ENCODE measurements around the gene TIMM50.

TIMM50 gene

DNA sequence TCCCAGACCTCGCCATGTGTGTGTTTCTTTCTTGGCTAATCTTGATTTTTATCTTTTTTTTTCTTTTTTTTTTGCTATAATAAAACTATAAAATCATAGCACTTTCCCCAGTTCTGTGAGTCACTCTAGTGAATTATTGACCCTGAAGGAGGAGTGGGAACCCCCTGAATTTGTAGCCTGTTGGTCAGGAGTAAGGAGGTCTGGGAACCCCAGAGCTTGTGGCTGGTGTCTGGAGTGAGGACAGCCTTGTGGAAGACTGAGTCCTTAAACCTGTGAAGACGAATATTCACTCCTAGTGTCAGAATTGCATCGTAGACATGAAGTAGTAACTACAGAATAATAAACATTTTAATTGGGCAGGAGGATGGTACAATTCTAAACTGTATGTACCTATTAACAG lies 44.6 kb downstream of the TIMM50 start:
- DNase-seq (ENCODE audit: extremely low read depth in 1 of 2, low read depth in 1 of 2), result no peak

DNA sequence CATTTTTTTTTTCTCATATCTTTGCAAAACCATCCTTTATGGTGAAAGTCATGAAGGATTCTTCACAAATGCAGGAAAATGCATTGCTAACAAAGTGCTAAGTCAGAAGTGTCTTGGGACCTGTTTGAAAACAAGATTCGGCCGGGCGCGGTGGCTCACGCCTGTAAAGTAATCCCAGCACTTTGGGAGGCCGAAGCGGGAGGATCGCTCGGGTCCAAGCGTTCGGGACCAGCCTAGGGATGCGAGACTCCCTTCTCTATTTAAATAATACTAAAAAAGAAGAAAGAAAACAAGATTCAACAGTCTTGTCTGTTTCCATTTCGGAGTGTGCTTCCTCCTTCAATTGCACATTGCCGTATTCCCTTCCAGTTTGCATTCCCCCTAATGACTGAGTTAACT lies 51.2 kb downstream of the TIMM50 start:
- no peak for DNase-seq (ENCODE audit: extremely low read depth in 1 of 2, low read depth in 1 of 2)

DNA sequence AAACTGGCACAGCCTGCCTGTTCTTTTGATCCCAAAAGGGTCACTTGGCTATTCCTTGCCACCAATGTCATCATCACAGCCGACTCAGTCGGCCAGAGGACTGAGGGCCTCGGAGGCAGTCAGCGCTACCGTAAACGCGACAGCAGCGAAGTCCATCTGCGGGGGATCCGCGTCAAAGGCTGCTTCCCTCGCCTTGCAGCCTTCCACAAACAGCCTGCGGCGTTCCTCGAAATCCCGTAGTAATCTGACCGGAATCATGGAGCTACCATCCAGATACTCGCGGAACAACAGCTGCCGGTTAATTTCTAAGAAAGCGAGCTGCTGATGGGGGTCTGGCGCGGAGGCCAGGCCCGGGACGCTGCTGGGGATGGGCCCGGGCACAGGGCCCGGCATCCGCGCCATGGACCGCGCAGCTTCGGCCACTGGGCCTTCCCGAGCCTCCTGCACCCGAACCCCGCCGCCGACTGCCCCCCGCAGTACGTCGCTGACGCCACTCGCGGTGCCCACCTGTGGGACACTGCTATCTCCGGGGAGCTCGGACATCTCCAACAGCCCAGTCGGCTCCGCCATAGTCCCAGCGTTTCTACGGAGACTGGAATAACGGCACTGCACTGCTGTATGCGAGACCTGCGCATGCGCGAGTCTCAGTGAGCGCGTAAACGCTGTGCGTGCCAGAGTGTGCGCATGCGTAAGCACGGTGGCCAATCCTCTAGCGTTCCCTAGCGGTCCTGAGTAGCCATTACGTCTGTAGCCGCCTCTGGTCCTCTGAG lies 51.8 kb downstream of the TIMM50 start, which contains the start of gene EID2B:
EID2B (minus strand) TSS at position 620 of the 770 bp plus-strand sequence; CDS start at position 570, 50 bp downstream.
- peak; percentile 88 to 90 for DNase-seq (ENCODE audit: extremely low read depth in 1 of 2, low read depth in 1 of 2)

DNA sequence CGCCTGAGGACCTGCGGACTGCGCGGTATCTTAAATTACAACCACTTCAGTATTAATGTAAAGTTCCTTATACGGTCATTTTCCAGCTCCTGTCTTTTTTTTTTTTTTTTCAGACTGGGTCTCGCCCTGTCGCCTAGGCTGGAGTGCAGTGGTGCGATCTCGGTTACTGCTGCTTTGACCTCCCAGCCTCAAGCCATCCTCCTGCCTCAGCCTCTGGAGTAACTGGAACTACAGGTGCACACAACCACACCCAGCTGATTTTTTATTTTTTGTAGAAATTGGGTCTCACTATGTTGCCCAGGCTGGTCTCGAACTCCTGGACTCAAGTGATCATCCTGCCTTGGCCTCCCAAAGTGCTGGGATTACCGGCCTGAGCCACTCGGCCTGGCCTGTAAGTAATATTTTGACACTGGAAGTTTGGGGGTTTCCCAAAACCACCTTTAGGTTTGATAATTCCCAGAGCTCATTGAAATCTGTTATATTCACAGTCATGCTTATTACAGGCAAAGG lies 52.4 kb downstream of the TIMM50 start:
- no peak for DNase-seq (ENCODE audit: extremely low read depth in 1 of 2, low read depth in 1 of 2)

DNA sequence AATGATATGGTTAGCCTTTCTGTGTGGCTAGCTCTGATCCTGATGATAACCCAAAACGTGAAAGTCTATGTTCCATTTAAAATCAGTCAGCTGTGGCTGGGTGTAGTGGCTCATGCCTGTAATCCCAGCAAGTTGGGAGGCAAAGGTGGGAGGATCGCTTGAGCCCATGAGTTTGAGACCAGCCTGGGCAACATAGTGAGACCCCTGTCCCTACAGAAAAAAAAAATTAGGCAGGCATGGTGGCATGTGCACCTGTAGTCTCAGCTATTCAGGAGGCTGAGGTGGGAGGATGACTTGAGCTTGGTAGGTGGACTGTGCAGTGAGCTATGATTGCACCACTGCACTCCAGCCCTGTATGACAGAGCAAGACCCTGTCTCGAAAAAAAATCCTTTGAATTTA lies 53.2 kb downstream of the TIMM50 start:
- DNase-seq (ENCODE audit: extremely low read depth in 1 of 2, low read depth in 1 of 2), result no peak

DNA sequence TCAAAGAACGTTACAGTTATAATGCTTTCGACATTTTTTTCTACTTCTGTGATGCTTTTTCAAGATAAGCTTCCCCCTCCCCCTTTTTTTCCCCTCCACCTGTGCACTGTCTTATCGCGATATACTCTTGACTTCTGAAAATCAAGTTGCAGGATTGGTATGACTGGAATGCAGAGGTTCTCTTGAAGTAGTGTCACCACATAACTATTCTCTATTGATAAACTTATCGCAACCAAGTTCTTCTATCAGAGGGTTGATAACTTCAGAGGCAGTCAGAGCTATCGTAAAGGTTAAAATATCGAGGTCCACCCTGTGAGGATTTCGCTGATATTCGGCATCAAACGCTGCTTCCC lies 58.5 kb downstream of the TIMM50 start:
- no peak for DNase-seq (ENCODE audit: extremely low read depth in 1 of 2, low read depth in 1 of 2)

DNA sequence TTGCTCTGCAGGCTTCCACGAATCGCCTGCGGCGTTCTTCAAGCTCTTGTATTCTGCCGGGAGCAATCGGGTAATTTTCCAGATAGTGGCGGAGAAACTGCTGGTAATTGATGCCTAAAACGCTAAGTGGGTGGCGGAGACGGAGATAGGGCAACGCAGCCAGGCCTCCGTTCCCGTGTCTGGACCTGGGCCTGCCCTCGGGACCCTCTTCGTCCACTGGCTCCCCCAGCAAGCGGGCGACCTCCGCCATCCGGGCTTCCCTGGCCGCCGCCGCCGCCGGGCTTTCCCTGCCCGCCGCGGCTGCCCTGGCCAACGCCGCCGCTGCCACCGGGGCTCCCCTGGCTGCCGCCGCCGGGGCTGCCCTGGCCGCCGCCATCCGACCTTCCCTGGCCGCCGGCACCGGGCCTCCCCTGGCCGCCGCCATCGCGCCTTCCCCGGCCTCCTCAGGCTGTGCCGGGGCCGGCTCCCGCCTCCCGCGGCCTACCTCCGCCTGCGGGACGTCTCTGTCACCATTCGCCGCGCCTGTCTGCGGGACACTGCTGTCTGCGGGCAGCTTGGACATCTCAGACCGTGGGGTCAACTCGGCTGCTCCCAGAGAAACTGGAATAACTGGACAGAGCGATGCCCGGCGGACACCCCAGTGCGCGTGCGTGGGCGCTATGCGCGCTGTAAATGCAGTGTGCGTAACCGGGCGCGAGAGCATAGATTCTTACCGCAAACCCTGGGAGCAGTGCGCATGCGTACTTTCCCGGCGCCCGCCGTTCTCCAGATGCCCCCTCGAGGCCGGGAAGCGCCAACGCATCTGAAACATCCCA lies 59.1 kb downstream of the TIMM50 start, which contains the start of gene EID2:
EID2 (minus strand) TSS at position 644 of the 815 bp plus-strand sequence; CDS start at position 562, 82 bp downstream.
- peak; percentile 87 to 90 for DNase-seq (ENCODE audit: extremely low read depth in 1 of 2, low read depth in 1 of 2)

DNA sequence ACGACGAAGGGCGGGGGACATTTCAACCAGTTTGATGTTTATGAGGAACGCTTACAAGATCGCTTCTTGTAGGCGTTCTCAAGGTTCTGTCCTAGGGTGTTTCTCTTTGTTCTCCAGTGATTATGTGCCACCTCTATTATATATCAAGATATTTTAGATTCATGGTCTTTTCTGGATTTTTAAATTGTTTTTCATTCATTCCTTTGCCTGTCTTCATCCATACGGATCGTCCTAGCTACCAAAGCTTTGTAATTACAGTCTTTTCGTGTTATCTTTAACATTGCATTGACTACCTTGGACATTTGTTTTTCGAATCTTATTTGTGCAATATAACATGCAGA lies 59.7 kb downstream of the TIMM50 start:
- DNase-seq (ENCODE audit: extremely low read depth in 1 of 2, low read depth in 1 of 2), result no peak
